MG63 (cell line): ENCODE results near the gene THAP7. TPM values are rescaled to one million over a fixed set of nuclear protein-coding genes. Genes with fewer than 3 reads are reported as not detected.

Experiments
- DNase-seq: peaks from one replicate; pipeline ENCODE4 v3.0.0-alpha.2; 2020
- H3K27me3 ChIP-seq: fragments of 250-450 bp; sonication (Bioruptor Pico); 2 replicates; pipeline ENCODE4 v1.5.1; 2020; ENCODE audit warnings: mild to moderate bottlenecking, moderate library complexity
- H3K36me3 ChIP-seq: fragments of 250-450 bp; sonication (Bioruptor Pico); 2 replicates; pipeline ENCODE4 v1.5.1; 2020; ENCODE audit warnings: mild to moderate bottlenecking, moderate library complexity
- H3K4me3 ChIP-seq: fragments of 250-450 bp; sonication (Bioruptor Pico); 2 replicates; pipeline ENCODE4 v1.5.1; 2020; ENCODE audit warnings: mild to moderate bottlenecking, moderate library complexity
- H3K9me3 ChIP-seq: fragments of 250-450 bp; sonication (Bioruptor Pico); 2 replicates; pipeline ENCODE4 v1.5.1; 2020; ENCODE audit warnings: mild to moderate bottlenecking, moderate library complexity
- total RNA-seq: library from RNA; depleted of rRNA; stranded (reverse); fragments of >200 nt; shearing (Covaris generic); gene quantifications from 2 replicates; pipeline ENCODE4 v1.2.3, GENCODE V29; 2014; ENCODE audit warnings: low replicate concordance

THAP7 gene
- total RNA-seq, 1 experiment from 2014 or later = 46.5 TPM

- Histone ChIP-seq H3K9me3 (no peaks in the 10 kb centered on the region), H3K36me3 (peaks cover 31% of the 10 kb centered on the region)
Observed at GRCh38 chr22:21000207-21000986, 1.5 kb downstream of the THAP7 start.

GRCh38 chr22:20999350-21000206 is 2.3 kb downstream of the THAP7 start:
- Histone ChIP-seq H3K4me3 (no peak overlapping the region), H3K27me3 (no peaks in the 10 kb centered on the region), H3K36me3 (peaks cover 31% of the 10 kb centered on the region)

More at GRCh38 chr22:21000207-21000986, 1.5 kb downstream of the THAP7 start:
- Histone ChIP-seq H3K27me3 (no peaks in the 10 kb centered on the region), H3K4me3 (peak overlapping the region; percentile 96)
- DNase-seq = no peak

DNA sequence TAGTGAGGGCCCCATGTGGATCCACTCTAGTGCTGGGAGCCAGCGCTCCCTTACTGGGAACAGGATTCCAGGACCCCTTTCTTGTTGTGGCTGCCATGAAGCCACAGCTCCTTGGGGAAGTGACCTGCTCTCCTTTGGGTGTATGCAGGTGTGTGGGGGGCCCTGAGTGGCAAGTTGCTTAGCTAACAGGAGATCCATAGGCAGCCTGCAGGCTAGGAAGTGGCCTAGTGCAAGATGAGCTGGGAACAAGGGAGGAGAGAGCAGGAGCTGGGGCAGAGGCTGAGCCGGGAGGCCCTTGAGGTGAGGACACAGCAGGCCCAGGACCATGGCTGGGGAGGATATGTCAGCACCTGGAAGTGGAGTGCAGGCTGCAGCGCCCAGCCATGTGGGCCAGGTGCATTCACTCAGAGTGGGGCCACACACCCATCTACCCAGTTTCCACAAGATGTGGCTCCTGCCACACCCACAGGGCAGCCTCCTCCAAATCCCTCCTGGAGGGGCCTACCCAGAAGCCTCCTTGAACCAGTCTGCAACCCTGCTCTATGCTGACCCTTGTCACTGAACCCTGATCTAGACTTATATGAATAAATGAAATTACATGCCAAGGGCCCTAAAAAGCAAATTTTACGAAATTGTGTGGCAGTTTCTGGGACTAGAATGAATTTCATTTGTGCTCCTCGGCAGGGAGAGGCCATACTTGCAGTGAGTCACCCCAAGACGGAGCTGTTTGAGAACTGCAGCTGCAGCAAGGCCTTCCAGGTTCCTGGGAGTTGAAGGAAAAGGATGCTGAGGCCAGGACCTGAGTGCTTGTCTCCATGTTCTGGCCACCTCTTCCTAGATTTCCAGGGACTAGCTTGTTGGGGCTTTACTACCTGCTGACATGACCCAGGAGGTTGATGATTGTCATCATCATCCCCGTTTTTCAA is 3.2 kb downstream of the THAP7 start:
- Histone ChIP-seq H3K27me3 (no peaks in the 10 kb centered on the region), H3K4me3 (no peak overlapping the region), H3K9me3 (no peaks in the 10 kb centered on the region), H3K36me3 (peaks cover 31% of the 10 kb centered on the region)
- DNase-seq = no peak

More at GRCh38 chr22:20999350-21000206, 2.3 kb downstream of the THAP7 start:
- no peaks in the 10 kb centered on the region for H3K9me3 ChIP-seq
- DNase-seq = no peak

GRCh38 chr22:20997536-20998257 is 4.2 kb downstream of the THAP7 start:
- DNase-seq = no peak
- no peaks in the 10 kb centered on the region for H3K9me3 ChIP-seq
- peaks cover 31% of the 10 kb centered on the region for H3K36me3 ChIP-seq
- H3K27me3 ChIP-seq = no peaks in the 10 kb centered on the region
- no peak overlapping the region for H3K4me3 ChIP-seq

- Histone ChIP-seq H3K9me3 (no peaks in the 10 kb centered on the region), H3K36me3 (peaks cover 31% of the 10 kb centered on the region), H3K27me3 (no peaks in the 10 kb centered on the region), H3K4me3 (no peak overlapping the region)
- no peak for DNase-seq
Observed at GRCh38 chr22:20996598-20997535, 5.1 kb downstream of the THAP7 start.

DNA sequence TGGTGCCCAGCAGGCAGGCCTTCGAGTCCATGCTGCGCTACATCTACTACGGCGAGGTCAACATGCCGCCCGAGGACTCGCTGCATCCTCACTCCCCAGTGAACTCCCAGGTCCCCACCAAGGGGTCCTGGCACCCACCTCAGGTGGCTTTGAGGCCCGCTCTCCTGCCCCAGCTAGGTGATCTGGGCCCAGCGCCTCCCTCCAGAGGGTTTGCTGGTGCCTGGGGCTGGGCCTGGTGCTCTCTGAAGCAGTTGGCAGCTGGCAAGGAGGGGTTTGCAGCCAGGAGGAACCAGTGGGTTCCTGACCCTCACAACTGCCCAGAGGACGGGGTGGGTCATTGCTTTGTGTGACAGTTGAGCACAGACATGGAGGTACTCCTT is 5.9 kb downstream of the THAP7 start:
- H3K27me3 ChIP-seq = no peaks in the 10 kb centered on the region
- no peaks in the 10 kb centered on the region for H3K9me3 ChIP-seq
- no peak overlapping the region for H3K4me3 ChIP-seq
- no peak for DNase-seq
- peaks cover 29% of the 10 kb centered on the region for H3K36me3 ChIP-seq

GRCh38 chr22:20995329-20996030 is 6.4 kb downstream of the THAP7 start:
- Histone ChIP-seq H3K9me3 (no peaks in the 10 kb centered on the region), H3K4me3 (no peak overlapping the region), H3K27me3 (no peaks in the 10 kb centered on the region), H3K36me3 (peaks cover 25% of the 10 kb centered on the region)
- DNase-seq = no peak

DNA sequence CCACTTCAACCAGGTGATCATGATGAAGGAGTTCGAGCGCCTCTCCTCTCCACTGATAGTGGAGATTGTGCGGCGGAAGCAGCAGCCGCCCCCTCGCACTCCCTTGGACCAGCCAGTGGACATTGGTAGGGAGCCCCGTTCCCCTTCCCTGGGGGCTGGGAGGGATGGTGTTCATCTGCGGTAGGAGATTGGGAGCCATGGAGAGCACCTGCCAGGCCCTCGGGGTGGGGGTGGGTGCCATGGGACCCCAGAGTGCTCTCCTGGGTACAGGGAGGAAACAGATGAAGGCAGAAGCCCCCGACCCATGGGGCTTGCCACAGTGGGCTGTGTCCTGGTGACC is 7.0 kb downstream of the THAP7 start:
- H3K27me3 ChIP-seq = no peaks in the 10 kb centered on the region
- peaks cover 19% of the 10 kb centered on the region for H3K36me3 ChIP-seq
- no peak for DNase-seq
- H3K9me3 ChIP-seq = no peaks in the 10 kb centered on the region
- no peak overlapping the region for H3K4me3 ChIP-seq

DNA sequence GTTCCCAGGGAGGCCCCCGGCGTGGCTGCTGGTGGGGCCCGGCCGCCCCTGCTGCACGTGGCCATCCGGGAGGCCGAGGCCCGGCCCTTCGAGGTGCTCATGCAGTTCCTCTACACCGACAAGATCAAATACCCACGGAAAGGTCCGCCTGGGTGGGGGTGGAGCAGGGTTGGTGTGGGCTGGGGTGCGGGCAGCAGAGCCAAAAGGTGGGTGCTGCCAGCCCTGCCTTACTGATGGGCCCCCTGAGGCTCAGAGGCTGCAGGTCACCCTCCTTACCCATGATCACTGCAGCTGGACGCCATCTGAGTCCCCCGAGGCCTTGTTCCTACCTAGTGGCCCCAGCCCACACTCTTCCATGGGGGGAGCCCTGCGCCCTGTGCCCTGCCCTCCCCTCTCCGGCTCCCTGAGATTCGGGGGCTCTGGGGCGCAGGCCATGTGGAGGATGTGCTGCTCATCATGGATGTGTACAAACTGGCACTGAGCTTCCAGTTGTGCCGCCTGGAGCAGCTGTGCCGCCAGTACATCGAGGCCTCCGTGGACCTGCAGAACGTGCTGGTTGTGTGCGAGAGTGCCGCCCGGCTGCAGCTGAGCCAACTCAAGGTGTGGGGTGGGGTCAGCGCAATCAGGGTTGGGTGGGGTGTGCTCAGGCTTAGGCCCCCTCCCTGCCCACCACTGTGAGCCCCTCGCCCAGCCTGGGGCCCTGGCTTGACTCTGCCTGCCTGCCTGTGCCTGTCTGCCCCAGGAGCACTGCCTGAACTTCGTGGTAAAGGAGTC is 7.6 kb downstream of the THAP7 start:
- no peak overlapping the region for H3K4me3 ChIP-seq
- peaks cover 13% of the 10 kb centered on the region for H3K36me3 ChIP-seq
- DNase-seq = no peak
- no peaks in the 10 kb centered on the region for H3K27me3 ChIP-seq
- H3K9me3 ChIP-seq = no peaks in the 10 kb centered on the region

DNA sequence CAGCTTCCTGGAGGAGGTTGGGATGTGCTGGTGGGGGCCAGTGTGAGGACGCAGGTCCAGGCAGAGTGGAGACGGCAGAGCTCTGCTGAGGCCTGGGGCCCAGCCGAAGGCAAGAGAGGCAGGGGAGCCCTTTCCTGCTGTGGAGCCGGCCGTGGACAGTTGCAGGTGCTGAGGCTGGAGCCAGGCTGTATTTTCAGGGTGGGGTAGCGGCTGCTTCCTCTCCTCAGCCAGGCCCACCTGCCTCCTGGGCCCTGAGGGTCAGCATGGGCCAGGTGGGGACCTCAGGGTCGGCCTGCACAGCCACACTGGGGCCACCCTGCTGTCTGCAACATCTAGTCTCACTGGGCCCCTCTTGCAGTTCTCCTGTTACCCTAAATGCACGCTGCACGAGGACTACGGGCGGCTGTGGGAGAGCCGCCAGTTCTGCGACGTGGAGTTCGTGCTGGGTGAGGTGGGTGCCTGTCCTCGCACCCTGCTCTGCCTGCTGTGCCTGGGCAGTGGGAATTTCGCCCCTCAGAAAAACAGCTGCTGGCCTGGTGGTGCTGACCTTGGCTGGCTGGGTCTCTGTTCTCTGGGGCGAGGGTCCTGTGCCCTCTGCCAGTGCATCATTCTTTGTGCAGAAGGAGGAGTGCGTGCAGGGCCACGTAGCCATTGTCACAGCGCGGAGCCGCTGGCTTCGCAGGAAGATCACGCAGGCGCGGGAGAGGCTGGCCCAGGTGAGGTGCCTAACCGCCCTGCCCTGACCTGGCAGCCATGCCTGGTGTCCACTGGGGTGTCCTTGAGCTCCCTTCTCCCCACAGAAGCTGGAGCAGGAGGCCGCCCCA is 8.4 kb downstream of the THAP7 start:
- Histone ChIP-seq H3K36me3 (peaks cover 5% of the 10 kb centered on the region; the same call in 1 of the 2 replicates), H3K9me3 (no peaks in the 10 kb centered on the region), H3K4me3 (no peak overlapping the region), H3K27me3 (no peaks in the 10 kb centered on the region)
- no peak for DNase-seq

- H3K27me3 ChIP-seq = no peaks in the 10 kb centered on the region
- DNase-seq = no peak
- no peak overlapping the region for H3K4me3 ChIP-seq
- H3K36me3 ChIP-seq = peaks cover 1% of the 10 kb centered on the region; the same call in 1 of the 2 replicates
- H3K9me3 ChIP-seq = no peaks in the 10 kb centered on the region
Observed at GRCh38 chr22:20992456-20993303, 9.2 kb downstream of the THAP7 start.

- Histone ChIP-seq H3K36me3 (no peaks in the 10 kb centered on the region), H3K9me3 (no peaks in the 10 kb centered on the region), H3K4me3 (no peak overlapping the region), H3K27me3 (no peaks in the 10 kb centered on the region)
- DNase-seq = no peak
Observed at GRCh38 chr22:20992056-20992442, 9.9 kb downstream of the THAP7 start.
